Fibroblast of the aortic adventitia (primary cell): ENCODE data around the gene PCLO. TPM values are rescaled to one million over a fixed set of nuclear protein-coding genes. Genes with fewer than 3 reads are reported as not detected.
"Not testable (repeated sequence)": the region's sequence is repeated elsewhere in the genome, so short reads cannot be mapped to it uniquely, and the experiment has no call there.

Source experiments
- DNase-seq: peaks from one replicate; pipeline ENCODE4 v3.0.0-alpha.2; 2010; ENCODE audit warnings: low read depth
- H3K4me3 ChIP-seq: 2 replicates; pipeline ENCODE4 v1.5.1; 2011; ENCODE audit warnings: low read depth, mild to moderate bottlenecking, control low read depth, low read length, moderate library complexity
- total RNA-seq: library from RNA; depleted of rRNA; stranded (reverse); fragments of >200 nt; gene quantifications from 2 replicates; pipeline ENCODE4 v1.2.3, GENCODE V29; 2012; ENCODE audit warnings: low replicate concordance
- TF ChIP-seq, protein P1 (sequence below): IDR thresholded peaks from 2 replicates; pipeline ENCODE4 v1.5.1; 2011; ENCODE audit warnings: mild to moderate bottlenecking, low read length, control low read depth, inconsistent platforms; ENCODE audit not compliant: insufficient read depth

The PCLO gene
- total RNA-seq, 1 donor = 0.36 TPM

DNA sequence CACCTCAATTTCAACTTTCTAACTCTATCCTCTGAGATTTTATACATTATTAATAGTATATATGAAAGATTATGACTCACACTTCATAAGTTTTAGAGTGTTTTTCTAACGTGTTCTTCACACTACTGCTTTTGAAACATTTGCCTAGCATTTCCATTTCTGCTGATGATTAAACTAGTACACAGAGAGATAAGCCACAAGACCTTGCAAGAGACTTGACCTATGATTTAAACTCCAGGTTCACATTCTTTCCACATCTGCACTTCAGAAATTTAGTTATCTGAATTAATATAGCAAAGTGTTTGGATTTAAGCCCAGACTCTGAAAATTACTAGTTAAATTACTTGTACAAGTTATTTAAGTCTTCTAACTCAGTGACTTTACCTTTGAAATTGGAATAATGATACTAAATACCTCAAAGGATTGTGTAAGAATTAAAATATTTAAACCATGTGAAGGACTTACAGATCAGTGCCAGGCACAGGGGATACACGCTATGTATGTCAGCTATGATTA is 66.6 kb downstream of the PCLO start:
- H3K4me3 ChIP-seq = no peak overlapping the region
- TF ChIP-seq, protein P1, sequence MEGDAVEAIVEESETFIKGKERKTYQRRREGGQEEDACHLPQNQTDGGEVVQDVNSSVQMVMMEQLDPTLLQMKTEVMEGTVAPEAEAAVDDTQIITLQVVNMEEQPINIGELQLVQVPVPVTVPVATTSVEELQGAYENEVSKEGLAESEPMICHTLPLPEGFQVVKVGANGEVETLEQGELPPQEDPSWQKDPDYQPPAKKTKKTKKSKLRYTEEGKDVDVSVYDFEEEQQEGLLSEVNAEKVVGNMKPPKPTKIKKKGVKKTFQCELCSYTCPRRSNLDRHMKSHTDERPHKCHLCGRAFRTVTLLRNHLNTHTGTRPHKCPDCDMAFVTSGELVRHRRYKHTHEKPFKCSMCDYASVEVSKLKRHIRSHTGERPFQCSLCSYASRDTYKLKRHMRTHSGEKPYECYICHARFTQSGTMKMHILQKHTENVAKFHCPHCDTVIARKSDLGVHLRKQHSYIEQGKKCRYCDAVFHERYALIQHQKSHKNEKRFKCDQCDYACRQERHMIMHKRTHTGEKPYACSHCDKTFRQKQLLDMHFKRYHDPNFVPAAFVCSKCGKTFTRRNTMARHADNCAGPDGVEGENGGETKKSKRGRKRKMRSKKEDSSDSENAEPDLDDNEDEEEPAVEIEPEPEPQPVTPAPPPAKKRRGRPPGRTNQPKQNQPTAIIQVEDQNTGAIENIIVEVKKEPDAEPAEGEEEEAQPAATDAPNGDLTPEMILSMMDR = no peak
- DNase-seq = no peak

DNA sequence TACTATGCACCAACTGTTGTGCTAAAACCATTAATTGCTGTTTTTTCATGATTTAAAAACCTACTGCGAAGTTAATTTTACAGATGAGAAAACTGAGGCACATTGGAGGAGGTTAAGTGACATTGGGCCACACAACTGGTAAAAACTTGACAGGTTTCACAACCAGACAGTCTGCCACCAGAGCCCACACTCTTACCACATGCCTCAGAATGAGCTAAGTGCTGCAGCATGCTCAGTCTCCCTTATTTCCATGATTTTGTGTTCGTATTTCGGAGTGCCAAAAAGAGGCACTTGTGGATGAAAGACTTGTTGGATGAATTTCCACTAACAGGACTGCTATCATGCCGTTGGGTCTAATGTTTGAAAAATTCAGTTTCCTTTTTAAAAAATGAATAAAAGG is 77.4 kb downstream of the PCLO start:
- TF ChIP-seq, protein P1 = no peak
- no peak for DNase-seq

DNA sequence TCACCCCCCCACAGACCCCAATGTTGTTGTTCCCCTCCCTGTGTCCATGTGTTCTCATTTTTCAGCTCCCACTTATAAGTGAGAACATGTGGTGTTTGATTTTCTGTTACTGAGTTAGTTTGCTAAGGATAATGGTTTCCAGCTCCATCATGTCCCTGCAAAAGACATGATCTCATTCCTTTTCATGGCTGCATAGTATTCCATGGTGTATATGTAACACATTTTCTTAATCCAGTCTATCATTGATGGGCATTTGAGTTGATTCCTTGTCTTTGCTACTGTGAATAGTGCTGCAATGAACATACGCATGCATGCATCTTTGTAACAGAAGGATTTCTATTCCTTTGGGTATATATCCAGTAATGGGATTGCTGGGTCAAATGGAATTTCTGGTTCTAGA is 82.8 kb downstream of the PCLO start:
- not testable (repeated sequence) for DNase-seq, H3K4me3 ChIP-seq

More for the DNA sequence above, 77.4 kb downstream of the PCLO start:
- no peak overlapping the region for H3K4me3 ChIP-seq

DNA sequence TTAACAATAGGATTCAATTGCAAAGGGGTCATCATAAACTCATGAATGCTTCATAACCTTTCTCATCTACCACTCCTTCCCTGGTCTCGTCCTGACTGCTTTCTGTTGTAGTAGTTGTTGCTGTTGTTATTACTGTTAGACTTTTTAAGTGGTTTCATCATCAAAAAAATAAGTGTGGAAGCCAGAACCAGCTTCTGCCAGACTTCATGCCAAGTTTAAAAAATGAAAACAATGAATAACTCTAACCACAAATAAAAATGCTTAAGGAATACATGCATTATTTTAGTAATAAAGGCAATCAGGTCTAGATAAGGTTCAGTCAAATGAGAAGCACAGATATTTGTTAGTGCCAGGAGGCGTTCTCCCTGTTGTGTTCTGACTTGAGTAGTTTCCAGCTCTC is 85.4 kb downstream of the PCLO start:
- no peak for DNase-seq
- no peak overlapping the region for H3K4me3 ChIP-seq
- TF ChIP-seq, protein P1 = no peak

DNA sequence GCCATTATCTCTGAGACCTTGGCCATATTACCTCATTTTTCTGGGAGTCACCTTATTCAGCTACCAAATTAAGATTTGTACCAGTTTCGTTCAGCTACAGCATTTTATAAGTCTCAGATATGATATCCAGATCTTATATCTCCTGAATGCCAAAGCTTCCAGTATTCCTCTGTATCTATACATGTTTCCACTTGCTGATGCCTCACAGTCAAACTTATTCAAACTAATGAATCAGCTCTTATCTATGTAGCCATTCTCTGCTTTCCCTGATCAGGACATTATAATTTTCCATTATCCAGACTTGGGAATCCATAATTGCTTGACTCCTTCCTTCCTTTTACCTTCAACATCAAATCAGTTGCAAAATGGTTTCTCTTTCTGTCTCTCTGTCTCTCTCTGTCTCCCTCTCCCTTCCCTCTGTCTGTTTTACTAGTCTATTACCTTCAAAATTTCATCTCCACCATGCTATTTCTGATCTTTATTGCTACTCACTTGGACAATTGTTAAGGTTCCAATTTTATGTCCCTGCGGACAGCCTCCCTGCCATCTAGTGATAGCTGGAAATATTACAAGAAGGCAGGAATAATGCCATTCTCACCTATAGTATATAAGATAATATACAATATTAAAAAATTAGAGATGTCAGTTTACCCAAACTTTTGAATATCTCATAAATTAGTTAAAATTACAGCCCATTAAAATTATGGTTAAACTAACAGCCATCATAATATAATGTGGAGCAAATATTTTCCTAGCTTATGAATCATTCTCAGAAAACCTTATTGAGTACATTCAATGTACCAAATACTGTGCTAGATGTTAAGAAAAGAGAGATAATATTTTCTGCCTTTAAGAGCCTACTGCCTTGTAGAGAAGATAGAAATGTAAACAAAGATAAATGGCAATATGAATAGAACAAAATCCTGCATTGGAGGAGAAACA is 89.8 kb downstream of the PCLO start:
- TF ChIP-seq, protein P1 = no peak
- no peak for DNase-seq
- no peak overlapping the region for H3K4me3 ChIP-seq

DNA sequence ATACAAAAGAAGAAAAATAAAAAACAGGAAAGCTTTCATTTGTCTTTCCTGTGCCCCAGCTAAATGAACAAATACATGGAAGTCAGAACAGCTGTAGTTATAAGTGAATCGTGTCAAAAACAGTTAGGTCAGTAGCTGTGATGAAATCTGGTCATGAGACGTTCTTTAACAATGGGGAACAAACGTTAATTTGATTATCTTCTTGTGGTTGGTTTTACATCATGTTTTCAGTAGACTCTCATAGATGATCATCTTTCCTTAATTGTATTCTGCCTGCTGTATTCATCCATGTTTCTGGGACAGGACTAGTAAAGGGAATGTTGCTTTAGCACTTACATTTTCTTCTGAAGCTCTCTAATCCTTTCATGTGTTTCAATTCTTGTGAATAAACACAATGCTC is 97.0 kb downstream of the PCLO start:
- DNase-seq = no peak
- TF ChIP-seq, protein P1 = no peak
- no peak overlapping the region for H3K4me3 ChIP-seq

DNA sequence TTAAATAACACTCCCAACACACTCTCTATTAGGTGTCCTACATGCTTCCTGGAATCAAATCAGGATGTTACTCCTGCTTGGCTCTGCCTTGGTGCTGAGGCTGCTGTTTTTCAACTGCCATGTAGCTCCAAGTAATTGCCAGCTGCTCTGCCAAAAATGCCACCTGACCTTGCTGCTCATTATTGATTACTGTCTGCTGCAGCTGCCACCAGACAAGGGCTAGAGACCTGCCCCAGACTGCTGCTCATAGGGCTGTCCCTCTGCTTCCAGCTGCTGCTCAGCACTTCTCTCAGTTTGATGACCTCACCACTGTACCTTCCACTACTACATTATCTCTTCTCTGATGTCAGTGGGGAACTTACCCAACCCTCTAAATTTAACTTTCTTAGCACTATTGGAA is 102.5 kb downstream of the PCLO start:
- no peak overlapping the region for H3K4me3 ChIP-seq
- DNase-seq = no peak
- TF ChIP-seq, protein P1 = no peak
